Activated CD4-positive, alpha-beta T cell treated with anti-CD3 and anti-CD28 coated beads, Interleukin-2, amount 50 U/mL, for 16 hours (primary cell): ENCODE data around the gene CRCP.
"Not testable (repeated sequence)": the region's sequence is repeated elsewhere in the genome, so short reads cannot be mapped to it uniquely, and the experiment has no call there.

Experiments used
- DNase-seq: peaks from one replicate; pipeline ENCODE4 v3.0.0-alpha.2; 2020

CRCP gene

DNA sequence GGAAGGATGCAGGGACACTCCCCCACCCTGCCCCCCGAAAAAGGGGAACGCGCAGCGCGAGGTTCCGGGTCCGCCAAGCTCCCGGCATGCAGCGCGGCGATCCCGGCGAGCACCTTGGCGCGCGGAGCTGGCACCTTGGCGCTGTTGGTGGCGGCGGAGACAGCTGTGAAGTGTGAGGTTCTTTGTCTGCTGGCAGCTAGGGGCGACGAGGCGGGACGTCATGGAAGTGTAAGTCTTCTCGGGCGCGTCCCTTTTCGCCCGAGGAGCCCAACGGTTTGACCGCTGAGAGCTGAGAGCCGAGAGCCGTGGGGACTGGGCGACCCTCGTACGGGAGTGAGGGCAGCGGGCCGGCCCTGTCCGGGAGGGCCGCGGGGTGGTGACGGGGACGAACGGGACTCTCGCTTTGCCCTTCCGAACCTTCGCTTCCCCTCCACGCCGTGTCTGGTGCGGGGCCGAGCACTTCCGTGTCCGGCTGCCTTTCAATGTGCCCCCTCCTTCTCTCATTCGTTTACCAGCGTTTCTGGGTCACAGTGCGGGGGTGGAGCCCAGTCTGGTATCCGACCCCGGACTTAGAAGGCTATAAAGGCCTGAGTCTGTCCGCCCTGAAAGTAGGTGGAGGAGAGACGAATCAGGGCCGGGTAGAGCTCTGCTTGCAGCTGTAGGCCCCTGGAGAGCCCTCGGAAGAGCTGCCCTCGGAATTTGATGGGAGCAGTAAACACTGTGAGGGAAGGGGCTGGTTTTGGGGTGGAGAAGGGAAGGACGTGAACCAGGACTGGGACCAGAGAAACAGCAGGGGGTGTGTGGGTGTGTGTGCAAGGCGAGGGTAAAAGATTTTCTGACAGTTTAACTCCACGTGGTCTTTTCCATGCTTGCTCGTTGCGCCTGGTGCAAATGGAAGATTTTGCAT lies at the start of gene CRCP:
Gene CRCP, plus strand, starts transcription at position 105 of the 907 bp plus-strand sequence. Its CDS starts 116 bp downstream, at position 221.
- peak; percentile 85 for DNase-seq

DNA sequence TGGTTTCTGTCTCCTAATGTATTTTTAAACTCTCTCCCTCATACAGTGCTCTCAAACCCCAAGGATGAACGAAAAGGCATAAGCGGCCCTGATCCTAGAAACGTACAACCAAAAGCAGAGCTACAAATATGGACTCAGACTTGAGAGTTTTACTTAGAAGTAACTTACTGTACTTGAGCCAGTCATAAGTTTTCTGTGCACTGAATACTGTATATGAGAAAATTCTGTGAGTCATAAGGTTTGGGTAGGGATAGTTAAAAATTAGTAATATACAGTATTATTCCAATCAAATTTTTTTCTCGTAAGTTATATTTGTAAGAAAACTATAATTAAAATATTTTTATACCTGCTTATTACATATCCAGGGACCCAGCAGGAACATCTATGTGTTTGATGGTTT lies 44.9 kb upstream of the CRCP start:
- DNase-seq, result no peak

GRCh38 chr7:66070222-66070621 lies 44.4 kb upstream of the CRCP start:
- no peak for DNase-seq

GRCh38 chr7:66072208-66072607 lies 42.4 kb upstream of the CRCP start:
- DNase-seq, result not testable (repeated sequence)

DNA sequence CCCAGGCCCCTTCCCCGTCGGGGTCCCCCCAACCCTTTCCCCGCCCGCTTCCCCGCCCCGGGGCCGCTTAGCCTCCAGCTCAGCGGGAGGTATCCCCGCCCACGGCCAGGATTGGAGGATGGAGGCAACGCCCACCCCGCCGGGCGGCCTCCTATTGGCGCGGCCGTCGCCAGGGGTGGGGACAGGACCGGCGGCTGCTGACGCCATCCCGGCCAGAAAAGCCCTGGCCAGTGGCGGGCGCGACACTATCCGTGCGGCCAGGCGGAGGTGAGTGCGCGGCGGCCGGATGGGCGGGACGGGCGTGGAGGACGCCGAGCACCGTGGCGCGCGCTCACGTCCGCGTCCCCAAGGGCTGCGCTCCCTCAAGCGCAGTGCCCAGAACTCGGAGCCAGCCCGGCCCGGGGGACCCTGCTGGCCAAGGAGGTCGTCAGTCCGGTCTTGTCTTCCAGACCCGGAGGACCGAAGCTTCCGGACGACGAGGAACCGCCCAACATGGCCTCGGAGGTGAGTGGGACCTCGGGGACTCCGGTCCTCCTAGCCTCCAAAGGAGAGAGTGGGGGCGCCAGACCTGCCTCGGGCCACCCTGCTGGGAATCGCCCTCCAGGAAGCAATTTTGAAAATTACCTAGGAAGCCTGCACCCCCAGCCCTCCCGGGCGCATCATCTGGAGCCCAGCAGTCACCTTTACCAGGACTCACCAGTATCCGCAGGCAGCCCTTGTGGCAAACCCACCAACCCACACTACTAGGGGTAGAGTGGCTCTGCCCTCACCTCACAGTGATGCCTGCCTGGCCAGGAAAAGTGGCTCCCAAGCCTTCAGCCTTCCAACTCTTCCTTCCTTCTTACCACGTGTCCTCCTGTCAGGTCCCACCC lies 38.8 kb upstream of the CRCP start, which contains the start of gene ASL:
Gene ASL, plus strand, starts transcription at position 230 of the 872 bp plus-strand sequence. Its CDS starts 263 bp downstream, at position 493.
- DNase-seq, result peak; percentile 90

- no peak for DNase-seq
Observed at GRCh38 chr7:66076462-66077329, 38.0 kb upstream of the CRCP start.

- DNase-seq, result no peak
Observed at GRCh38 chr7:66078067-66078466, 36.6 kb upstream of the CRCP start.

DNA sequence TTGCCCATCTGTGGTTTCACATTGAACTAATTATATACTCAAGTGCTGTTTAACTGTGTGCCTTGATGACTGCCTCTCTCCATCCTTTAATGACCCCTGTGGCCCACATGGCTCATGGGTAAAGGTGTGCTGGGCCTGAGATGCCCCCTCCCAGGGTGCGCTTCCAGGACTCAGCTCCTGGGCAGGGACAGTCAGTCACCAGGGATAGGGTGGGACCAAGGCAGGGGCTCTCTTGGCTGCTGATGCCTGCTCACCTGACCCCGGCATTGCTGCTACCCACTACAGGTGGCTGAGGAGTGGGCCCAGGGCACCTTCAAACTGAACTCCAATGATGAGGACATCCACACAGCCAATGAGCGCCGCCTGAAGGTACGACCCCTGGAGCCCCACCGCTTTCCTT lies 32.6 kb upstream of the CRCP start:
- no peak for DNase-seq

DNA sequence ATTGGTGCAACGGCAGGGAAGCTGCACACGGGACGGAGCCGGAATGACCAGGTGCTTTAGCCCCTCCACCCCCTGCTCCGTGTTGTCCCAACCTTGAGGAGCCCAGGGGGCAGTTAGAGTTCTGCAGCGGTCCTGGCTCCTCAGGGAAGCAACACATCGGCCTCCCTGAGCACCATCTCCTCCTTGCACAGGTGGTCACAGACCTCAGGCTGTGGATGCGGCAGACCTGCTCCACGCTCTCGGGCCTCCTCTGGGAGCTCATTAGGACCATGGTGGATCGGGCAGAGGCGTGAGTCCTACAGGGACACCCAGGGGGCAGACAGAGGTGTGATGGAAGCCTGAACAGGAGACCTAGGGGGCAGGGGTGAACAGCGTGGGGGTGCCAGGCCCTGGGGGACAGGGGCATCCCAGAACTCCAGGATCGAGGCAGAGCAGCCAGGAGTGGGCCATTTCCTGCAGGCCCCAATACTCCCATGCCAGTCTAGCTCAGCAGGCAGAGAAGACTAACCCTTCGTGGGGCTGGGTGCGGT lies 31.7 kb upstream of the CRCP start:
- no peak for DNase-seq

- no peak for DNase-seq
Observed at GRCh38 chr7:66083677-66084076, 31.0 kb upstream of the CRCP start.

- no peak for DNase-seq
Observed at GRCh38 chr7:66088861-66089838, 25.5 kb upstream of the CRCP start.

DNA sequence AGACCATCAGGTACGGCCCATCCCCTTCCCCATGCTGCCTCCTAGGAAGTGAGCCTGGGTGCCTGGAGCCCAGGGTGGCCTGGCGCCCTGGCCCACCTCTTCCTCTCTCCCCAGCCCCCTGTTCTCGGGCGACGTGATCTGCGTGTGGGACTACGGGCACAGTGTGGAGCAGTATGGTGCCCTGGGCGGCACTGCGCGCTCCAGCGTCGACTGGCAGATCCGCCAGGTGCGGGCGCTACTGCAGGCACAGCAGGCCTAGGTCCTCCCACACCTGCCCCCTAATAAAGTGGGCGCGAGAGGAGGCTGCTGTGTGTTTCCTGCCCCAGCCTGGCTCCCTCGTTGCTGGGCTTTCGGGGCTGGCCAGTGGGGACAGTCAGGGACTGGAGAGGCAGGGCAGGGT lies 22.0 kb upstream of the CRCP start:
- no peak for DNase-seq

- no peak for DNase-seq
Observed at GRCh38 chr7:66095010-66095409, 19.6 kb upstream of the CRCP start.

DNA sequence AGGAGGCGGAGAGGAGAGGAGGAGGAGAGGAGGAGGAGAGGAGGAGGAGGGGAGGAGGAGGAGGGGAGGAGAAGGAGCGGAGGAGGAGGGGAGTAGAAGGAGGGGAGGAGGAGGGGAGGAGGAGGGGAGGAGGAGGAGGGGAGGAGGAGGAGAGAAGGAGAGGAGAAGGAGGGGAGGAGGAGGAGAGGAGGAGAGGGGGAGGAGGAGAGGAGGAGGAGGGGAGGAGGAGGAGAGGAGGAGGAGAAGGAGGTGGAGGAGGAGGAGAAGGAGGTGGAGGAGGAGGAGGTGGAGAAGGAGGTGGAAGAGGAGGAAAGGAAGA lies 15.5 kb upstream of the CRCP start:
- DNase-seq, result no peak

DNA sequence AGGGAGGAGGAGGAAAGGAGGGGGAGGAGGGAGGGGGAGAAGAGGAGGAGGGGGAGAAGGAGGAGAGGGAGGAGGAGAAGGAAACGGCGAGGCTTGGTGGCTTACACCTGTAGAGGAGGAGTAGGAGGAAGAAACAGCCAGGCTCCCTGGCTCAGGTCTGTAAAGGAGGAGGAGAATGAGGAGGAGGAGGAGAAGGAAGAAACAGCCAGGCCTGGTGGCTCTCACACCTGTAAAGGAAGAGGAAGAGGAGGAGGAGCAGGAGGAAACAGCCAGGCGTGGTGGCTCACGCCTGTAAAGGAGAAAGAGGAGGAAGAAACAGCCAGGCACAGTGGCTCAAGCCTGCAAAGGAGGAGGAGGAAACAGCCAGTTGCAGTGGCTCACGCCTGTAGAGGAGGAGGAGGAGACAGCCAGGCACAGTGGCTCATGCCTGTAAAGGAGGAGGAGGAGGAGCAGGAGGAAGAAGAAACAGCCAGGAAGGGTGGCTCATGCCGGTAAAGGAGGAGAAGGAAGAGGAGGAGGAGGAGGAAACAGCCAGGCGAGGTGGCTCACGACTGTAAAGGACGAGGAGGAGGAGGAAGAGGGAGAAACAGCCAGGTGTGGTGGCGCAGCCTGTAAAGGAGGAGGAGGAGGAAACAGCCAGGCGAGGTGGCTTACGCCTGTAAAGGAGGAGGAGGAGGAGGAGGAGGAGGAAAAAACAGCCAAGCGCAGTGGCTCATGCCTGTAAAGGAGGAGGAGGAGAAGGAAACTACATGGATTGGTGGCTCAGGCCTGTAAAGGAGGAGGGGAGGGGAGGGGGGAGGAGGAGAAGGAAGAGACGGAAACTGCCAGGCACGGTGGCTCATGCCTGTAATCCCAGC lies 14.9 kb upstream of the CRCP start:
- DNase-seq, result peak; percentile 42

DNA sequence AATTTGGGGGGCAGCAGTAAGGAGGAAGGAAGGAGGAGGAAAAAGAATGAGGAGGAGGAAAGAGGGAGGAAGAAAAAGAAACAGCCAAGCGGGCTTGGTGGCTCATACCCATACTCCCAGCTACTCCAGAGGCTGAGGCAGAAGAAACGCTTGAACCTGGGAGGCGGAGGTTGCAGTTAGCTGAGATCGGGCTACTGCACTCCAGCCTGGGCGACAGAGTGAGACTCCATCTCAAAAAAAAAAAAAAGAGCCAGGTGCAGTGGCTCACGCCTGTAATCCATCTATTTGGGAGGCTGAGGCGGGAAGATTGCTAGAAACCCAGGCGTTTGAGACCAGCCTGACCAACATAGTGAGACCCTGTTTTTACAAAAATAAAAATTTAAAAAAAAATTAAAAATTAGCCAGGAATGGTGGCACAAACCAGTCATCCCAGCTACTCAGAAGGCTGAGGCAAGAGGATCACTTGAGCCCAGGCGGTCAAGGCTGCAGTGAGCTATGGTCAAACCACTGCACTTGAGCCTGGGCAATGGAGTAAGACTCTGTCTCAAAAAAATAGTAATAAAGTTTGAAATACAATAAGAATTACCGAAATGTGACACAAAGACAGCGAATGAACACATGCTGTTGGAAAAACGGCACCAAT lies 14.1 kb upstream of the CRCP start:
- DNase-seq, result no peak

DNA sequence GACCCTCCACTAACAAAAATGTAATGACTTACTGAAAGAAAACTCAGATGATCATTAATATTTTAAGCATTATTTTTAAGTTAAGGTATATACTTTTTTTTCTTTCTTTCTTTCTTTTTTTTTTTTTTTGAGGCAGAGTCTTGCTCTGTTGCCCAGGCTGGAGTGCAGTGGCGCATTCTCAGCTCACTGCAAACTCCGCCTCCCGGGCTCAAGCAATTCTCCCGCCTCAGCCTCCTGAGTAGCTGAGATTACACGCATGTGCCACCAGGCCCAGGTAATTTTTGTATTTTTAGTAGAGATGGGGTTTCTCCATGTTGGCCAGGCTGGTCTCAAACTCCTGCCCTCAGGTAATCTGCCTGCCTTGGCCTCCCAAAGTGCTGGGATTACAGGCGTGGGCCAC lies 12.5 kb upstream of the CRCP start:
- not testable (repeated sequence) for DNase-seq

DNA sequence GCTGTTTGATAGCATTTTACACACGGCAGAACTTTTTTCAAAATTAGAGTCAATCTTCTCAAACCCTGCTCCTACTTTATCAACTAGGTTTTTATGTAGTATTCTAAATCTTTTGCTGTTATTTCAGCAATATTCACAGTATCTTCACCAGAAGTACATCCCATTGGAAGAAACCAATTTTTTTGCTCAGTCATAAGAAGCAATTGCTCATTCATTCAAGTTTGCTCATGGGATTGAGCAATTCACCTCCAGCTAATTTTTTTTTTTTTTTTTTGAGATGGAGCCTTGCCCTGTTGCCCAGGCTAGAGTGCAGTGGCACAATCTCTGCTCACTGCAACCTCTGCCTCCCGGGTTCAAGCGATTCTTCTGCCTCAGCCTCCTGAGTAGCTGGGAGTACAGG lies 10.7 kb upstream of the CRCP start:
- not testable (repeated sequence) for DNase-seq

DNA sequence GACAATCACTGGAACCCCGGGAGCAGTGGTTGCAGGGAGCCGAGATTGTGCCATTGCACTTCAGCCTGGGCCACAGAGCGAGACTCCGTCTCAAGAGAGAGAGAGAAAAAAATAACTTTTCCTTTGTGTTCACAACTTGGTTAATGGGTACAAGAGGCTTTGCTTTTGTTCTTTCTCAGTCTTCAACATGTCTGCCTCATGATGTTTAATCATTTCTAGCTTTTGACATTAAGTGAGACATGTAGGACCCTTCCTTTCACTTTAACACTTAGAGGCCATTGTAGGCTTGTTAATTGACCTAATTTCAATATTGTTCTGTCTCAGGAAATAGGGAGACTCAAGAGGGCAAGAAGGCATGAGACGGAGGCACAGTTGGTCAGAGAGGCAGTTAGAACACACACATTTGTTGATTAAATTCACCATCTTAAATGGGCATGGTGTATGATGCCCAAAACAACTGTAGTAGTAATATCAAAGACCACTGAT lies 9.3 kb upstream of the CRCP start:
- DNase-seq, result no peak

GRCh38 chr7:66108410-66108809 lies 6.2 kb upstream of the CRCP start:
- DNase-seq, result not testable (repeated sequence)
